K562 (cell line): Measurements from ENCODE around the gene PROP1. TPM values are rescaled to one million over a fixed set of nuclear protein-coding genes. Genes with fewer than 3 reads are reported as not detected.

Experiments
- ATAC-seq: fragments of 200-7000 bp; cut with Tn5 transposase; 3 replicates; pipeline ENCODE4 v1.9.1; 2020; ENCODE audit warnings: moderate library complexity
- BruUV-seq: library from RNA; stranded (reverse); fragments of 400-500 nt; replicated peaks from 2 replicates; lab custom pipeline; 2021; lab: Mats Ljungman, UMichigan
- CTCF ChIA-PET: fragments of 300-600 bp; formaldehyde crosslinking; extraction: SDS; loops from one replicate; lab custom pipeline; 2021; ENCODE audit warnings: low intra/inter-chr PET ratio; lab: Yijun Ruan, JAX
- POLR2A ChIA-PET: fragments of 300-600, 350-650 bp; sonication (Branson Sonifier 250); formaldehyde crosslinking; extraction: SDS; loops from one replicate; lab custom pipeline; 2021; ENCODE audit warnings: antibody characterized with exemption, inconsistent platforms; lab: Yijun Ruan, JAX
- DNase-seq, 4 experiments: peaks; one replicate each; pipeline versions ENCODE4 v3.0.0 to v3.0.0-alpha.2; 2011 to 2018; ENCODE audit warnings: low spot score in 3 of 4, mixed read lengths in 3 of 4; ENCODE audit errors: extremely low read depth in 1 of 4
- FAIRE-seq: peaks from 2 replicates; lab custom pipeline; 2011; peaks lifted over from hg19 to GRCh38; lab: Jason Lieb, UNC
- H2AFZ ChIP-seq: 2 replicates; pipeline ENCODE4 v1.6.0; 2011; ENCODE audit warnings: low read depth, low read length, control low read depth, inconsistent platforms
- H3K27ac ChIP-seq: fragments of 200-600 bp; 3 replicates; pipeline ENCODE4 v1.8.0; 2011; ENCODE audit warnings: low read depth, mild to moderate bottlenecking, control low read depth, inconsistent platforms, low read length, moderate library complexity, mixed read lengths; ENCODE audit errors: extremely low read depth
- H3K27me3 ChIP-seq, 2 experiments: fragments of 300-600 bp in 1 of 2; 2 replicates in 1 of 2; 3 replicates in 1 of 2; pipeline versions ENCODE4 v1.6.0 to v1.8.0; 2011; ENCODE audit warnings: inconsistent platforms in 2 of 2, low read length in 2 of 2, mild to moderate bottlenecking in 1 of 2, mixed read lengths in 1 of 2, moderate library complexity in 1 of 2; ENCODE audit not compliant: control insufficient read depth in 2 of 2, insufficient read depth in 2 of 2
- H3K36me3 ChIP-seq: fragments of 300-600 bp; 3 replicates; pipeline ENCODE4 v1.8.0; 2011; ENCODE audit warnings: mild to moderate bottlenecking, low read length, inconsistent platforms; ENCODE audit not compliant: control insufficient read depth, insufficient read depth
- H3K4me1 ChIP-seq, 2 experiments: fragments of 200-600 bp in 1 of 2; replicated peaks in 1 of 2; 2 replicates in 1 of 2; 3 replicates in 1 of 2; pipeline versions ENCODE4 v1.5.1 to v1.8.0; 2011; ENCODE audit warnings: inconsistent platforms in 2 of 2, low read length in 2 of 2, mild to moderate bottlenecking in 1 of 2, mixed read lengths in 1 of 2, moderate library complexity in 1 of 2; ENCODE audit not compliant: control insufficient read depth in 2 of 2, insufficient read depth in 2 of 2
- H3K4me2 ChIP-seq: 2 replicates; pipeline ENCODE4 v1.6.1; 2011; ENCODE audit warnings: low read length, control low read depth, inconsistent platforms, mixed read lengths; ENCODE audit not compliant: insufficient read depth
- H3K4me3 ChIP-seq: fragments of 200-600 bp; sonication (generic), shearing (Covaris generic); 2 replicates; pipeline ENCODE4 v1.5.1; 2016; ENCODE audit warnings: control low read depth, inconsistent platforms
- H3K79me2 ChIP-seq: fragments of 200-600 bp; 3 replicates; pipeline ENCODE4 v1.8.0; 2011; ENCODE audit warnings: low read length, inconsistent platforms; ENCODE audit not compliant: control insufficient read depth, insufficient read depth
- H3K9ac ChIP-seq, 2 experiments: 2 replicates each; pipeline versions ENCODE4 v1.6.0 to v1.6.1; 2011; ENCODE audit warnings: low read depth in 2 of 2, low read length in 2 of 2, control low read depth in 1 of 2, inconsistent platforms in 1 of 2, mild to moderate bottlenecking in 1 of 2, mixed read lengths in 1 of 2; ENCODE audit not compliant: insufficient read depth in 1 of 2
- H3K9me1 ChIP-seq: one replicate; pipeline ENCODE4 v1.6.0; 2011; ENCODE audit warnings: inconsistent platforms, mild to moderate bottlenecking, low read length, moderate library complexity; ENCODE audit not compliant: control insufficient read depth, insufficient read depth
- H3K9me3 ChIP-seq: replicated peaks from 2 replicates; pipeline ENCODE4 v1.5.1; 2011; ENCODE audit warnings: low read depth, low read length, inconsistent platforms; ENCODE audit not compliant: control insufficient read depth, insufficient read depth
- H4K20me1 ChIP-seq: replicated peaks from 2 replicates; pipeline ENCODE4 v1.6.1; 2011; ENCODE audit warnings: low read length, inconsistent platforms, mixed read lengths; ENCODE audit not compliant: control insufficient read depth, insufficient read depth
- ATF3 ChIP-seq, 2 experiments: fragments of 450-650 bp in 1 of 2; sonication (generic) in 1 of 2; formaldehyde crosslinking in 1 of 2; IDR thresholded peaks in 1 of 2; conservative IDR thresholded peaks in 1 of 2; 2 replicates each; pipeline versions ENCODE4 v1.6.1 to v1.8.1; 2016 to 2023; ENCODE audit warnings: mild to moderate bottlenecking in 2 of 2, moderate library complexity in 2 of 2, inconsistent platforms in 1 of 2, missing genetic modification reagents in 1 of 2
- FOSL1 ChIP-seq: fragments of 200-800 bp; sonication (Bioruptor generic); conservative IDR thresholded peaks from 2 replicates; pipeline ENCODE4 v1.6.1; 2016; ENCODE audit warnings: missing genetic modification characterization, missing compliant biosample characterization
- GTF2A2 ChIP-seq: IDR thresholded peaks from 2 replicates; pipeline ENCODE4 v1.6.1; 2016; ENCODE audit warnings: mild to moderate bottlenecking, missing genetic modification characterization, missing compliant biosample characterization
- JUND ChIP-seq, 2 experiments: IDR thresholded peaks; 2 replicates in 1 of 2; 3 replicates in 1 of 2; pipeline ENCODE4 v1.6.1; 2011; ENCODE audit warnings: borderline replicate concordance in 2 of 2, low read depth in 2 of 2, low read length in 2 of 2, improper control_type of control experiment in 1 of 2, missing biosample characterization in 1 of 2, missing genetic modification characterization in 1 of 2, missing genetic modification reagents in 1 of 2
- L3MBTL2 ChIP-seq: fragments of 450-650 bp; IDR thresholded peaks from 2 replicates; pipeline ENCODE4 v1.6.1; 2016; ENCODE audit warnings: mild to moderate bottlenecking, moderate library complexity
- MEIS2 ChIP-seq: fragments of 450-650 bp; IDR thresholded peaks from 2 replicates; pipeline ENCODE4 v1.6.1; 2014; ENCODE audit warnings: mild to moderate bottlenecking; ENCODE audit not compliant: partially characterized antibody
- MNT ChIP-seq, 2 experiments: fragments of 450-650 bp; conservative IDR thresholded peaks; 2 replicates each; pipeline ENCODE4 v1.6.1; 2017; ENCODE audit warnings: mild to moderate bottlenecking in 2 of 2, moderate library complexity in 2 of 2
- NFE2L1 ChIP-seq: fragments of 450-650 bp; IDR thresholded peaks from 2 replicates; pipeline ENCODE4 v1.6.1; 2016; ENCODE audit warnings: missing genetic modification characterization, low read depth, mild to moderate bottlenecking, missing compliant biosample characterization, moderate library complexity, borderline replicate concordance
- TFAP4 ChIP-seq: sonication (generic); formaldehyde crosslinking; IDR thresholded peaks from 2 replicates; pipeline ENCODE4 v1.8.0; 2022; ENCODE audit warnings: missing genetic modification reagents, mild to moderate bottlenecking, moderate library complexity, borderline replicate concordance
- WHSC1 ChIP-seq: IDR thresholded peaks from one replicate; pipeline ENCODE4 v1.6.1; 2012; ENCODE audit warnings: low read length, control low read depth, inconsistent platforms
- WGBS: fragments of 100-300 bp; shearing (Covaris generic); methylation state at CpG from one replicate; pipeline ENCODE4 v1.1.6; 2016; ENCODE audit warnings: low coverage, mixed read lengths; ENCODE audit not compliant: insufficient coverage; ENCODE audit errors: missing lambda C conversion rate; 5-methylcytosine and 5-hydroxymethylcytosine counted together
- in situ Hi-C: fragments of 300-500 bp; cut with MboI; formaldehyde crosslinking; loops from 4 replicates; pipeline ENCODE4 v1.15.0; 2018; ENCODE audit warnings: inconsistent platforms, mixed read lengths
- intact Hi-C: fragments of 100-400 bp; cut with micrococcal nuclease; formaldehyde crosslinking; loops from 2 replicates; pipeline ENCODE4 v1.14.2; 2022
- polyA plus RNA-seq, 8 experiments: library from polyadenylated mRNA; depleted of rRNA in 4 of 8; stranded (reverse) in 5 of 8; unstranded in 3 of 8; fragments of >200 nt; fragmentation: Nextera tagmentation in 2 of 8; fragmentation: Illumina TruSeq in 1 of 8; extraction: Ambion mirVana in 2 of 8; extraction: Trizol in 1 of 8; gene quantifications; 2 replicates each; pipeline versions ENCODE4 v1.2.1 to v1.2.3, GENCODE V29; 2011 to 2014; ENCODE audit warnings: inconsistent platforms in 1 of 8, missing spikeins in 1 of 8
- total RNA-seq, 7 experiments: library from RNA; depleted of rRNA in 6 of 7; stranded (reverse); fragments of >200 nt in 6 of 7; fragmentation: Illumina TruSeq in 2 of 7; extraction: Trizol in 2 of 7; gene quantifications; 2 replicates each; pipeline versions ENCODE4 v1.2.1 to v1.2.3, GENCODE V29; 2011 to 2021; ENCODE audit warnings: low replicate concordance in 1 of 7

The PROP1 gene
- total and polyA plus RNA-seq, 9 of the 15 experiments (the other 6 are each of a cell fraction or from before 2014, with no cell fraction given) = not detected

- peaks cover 6 to 52% of the 10 kb centered on the region in 2 experiments; a peak in 4 of 5 replicates for H3K27me3 ChIP-seq
- peak in 1 of 4 experiments; percentile 5 for DNase-seq
- no peak for FAIRE-seq
- ChIA-PET POLR2A (no interaction called here), CTCF (no interaction called here)
- no peaks in the 10 kb centered on the region for H4K20me1 ChIP-seq
- no TSS peak for BruUV-seq
- no peak overlapping the region for H2AFZ ChIP-seq
- H3K79me2 ChIP-seq = no peaks in the 10 kb centered on the region
- H3K4me1 ChIP-seq = no peaks in the 10 kb centered on the region; a peak in 1 of 5 replicates
- no peak overlapping the region for H3K4me2 ChIP-seq
- intact Hi-C loops = loop anchor here (10.0 kb wide), 1 partner anchor 167 kb away; no protein-coding TSS in a partner anchor
- H3K9ac ChIP-seq = no peak overlapping the region
- no peaks in the 10 kb centered on the region for H3K36me3 ChIP-seq
- no peak for ATAC-seq
- in situ Hi-C loops = loop anchor here (10.0 to 25.0 kb wide), 2 partner anchors 236 to 1933 kb away; no protein-coding TSS in a partner anchor
- no peaks in the 10 kb centered on the region for H3K9me1 ChIP-seq
- H3K4me3 ChIP-seq = no peak overlapping the region
- WGBS = 0% methylated on average over 1 of the region's 1 CpG
- TF ChIP-seq FOSL1 (tag) (no peak), NFE2L1 (tag) (no peak)
- H3K27ac ChIP-seq = no peak overlapping the region
- H3K9me3 ChIP-seq = no peaks in the 10 kb centered on the region
Observed at GRCh38 chr5:177997846-177998245, 1.8 kb upstream of the PROP1 start.

GRCh38 chr5:177997319-177997670 lies 1.3 kb upstream of the PROP1 start:
- Histone ChIP-seq H4K20me1 (no peaks in the 10 kb centered on the region), H3K9me3 (no peaks in the 10 kb centered on the region), H3K4me1 (no peaks in the 10 kb centered on the region; a peak in 1 of 5 replicates), H3K9ac (no peak overlapping the region), H3K4me2 (no peak overlapping the region), H3K79me2 (no peaks in the 10 kb centered on the region), H3K36me3 (no peaks in the 10 kb centered on the region), H3K4me3 (no peak overlapping the region), H3K9me1 (no peaks in the 10 kb centered on the region), H3K27ac (no peak overlapping the region), H3K27me3 (peaks cover 8 to 55% of the 10 kb centered on the region in 2 experiments; a peak in 4 of 5 replicates), H2AFZ (no peak overlapping the region)
- in situ Hi-C loops (loop anchor here (10.0 to 25.0 kb wide), 2 partner anchors 235 to 1932 kb away; no protein-coding TSS in a partner anchor), intact Hi-C loops (loop anchor here (10.0 kb wide), 1 partner anchor 168 kb away; no protein-coding TSS in a partner anchor)
- POLR2A ChIA-PET = no interaction called here
- CTCF ChIA-PET = no interaction called here
- no TSS peak for BruUV-seq
- FAIRE-seq (no peak), DNase-seq (peak in 1 of 4 experiments; percentile 6), ATAC-seq (no peak; the same call in 2 of the 3 replicates)
- WGBS = 0% methylated on average over 6 of the region's 6 CpGs
- peak; percentile 31; the same call in 1 of the 2 replicates for TF ChIP-seq ATF3 (IDR thresholded peaks at IDR 0.05)
- TF ChIP-seq ATF3 (CRISPR knock-in tag; conservative IDR thresholded peaks at IDR 0.05) = no peak
- TF ChIP-seq FOSL1 (tag) = peak; percentile 90
- TF ChIP-seq WHSC1 = no peak
- TF ChIP-seq L3MBTL2 = peak; percentile 30; the same call in 1 of the 2 replicates
- no peak for TF ChIP-seq MEIS2
- TF ChIP-seq MNT (conservative IDR thresholded peaks at IDR 0.05) = 0 out of 4 replicates have a peak, but pooled peaks of 1 of the 2 experiments have one; percentile 18
- peak; percentile 23; the same call in 1 of the 2 replicates for TF ChIP-seq TFAP4 (CRISPR knock-in tag)
- TF ChIP-seq GTF2A2 = no peak
- peak; percentile 64; the same call in 1 of the 2 replicates for TF ChIP-seq JUND (IDR thresholded peaks at IDR 0.05; ENCODE audit: borderline replicate concordance, low read depth, low read length)
- TF ChIP-seq JUND (tag; IDR thresholded peaks at IDR 0.05; ENCODE audit: borderline replicate concordance, low read depth, low read length) = no peak
